ENCODE results near the gene GIGYF2.

DNA sequence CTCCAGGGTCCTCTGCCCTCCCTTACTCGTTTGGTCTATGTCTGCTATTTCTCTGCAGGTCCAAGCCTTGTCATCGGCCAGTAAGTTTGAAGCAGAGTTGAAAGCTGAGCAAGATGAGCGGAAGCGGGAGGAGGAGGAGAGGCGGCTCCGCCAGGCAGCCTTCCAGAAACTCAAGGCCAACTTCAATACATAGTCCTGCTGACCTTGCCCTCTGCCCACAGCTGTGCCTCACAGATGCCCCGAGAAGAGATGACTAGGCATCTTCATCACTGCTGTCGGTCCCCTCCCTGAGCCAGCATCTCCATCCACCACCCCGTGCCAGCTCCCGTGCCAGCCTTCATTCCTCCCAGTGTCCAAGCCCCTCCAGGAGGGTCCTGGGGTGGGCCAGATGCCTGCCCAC, 15.6 kb upstream of the GIGYF2 start:
- TF ChIP-seq, protein P1, sequence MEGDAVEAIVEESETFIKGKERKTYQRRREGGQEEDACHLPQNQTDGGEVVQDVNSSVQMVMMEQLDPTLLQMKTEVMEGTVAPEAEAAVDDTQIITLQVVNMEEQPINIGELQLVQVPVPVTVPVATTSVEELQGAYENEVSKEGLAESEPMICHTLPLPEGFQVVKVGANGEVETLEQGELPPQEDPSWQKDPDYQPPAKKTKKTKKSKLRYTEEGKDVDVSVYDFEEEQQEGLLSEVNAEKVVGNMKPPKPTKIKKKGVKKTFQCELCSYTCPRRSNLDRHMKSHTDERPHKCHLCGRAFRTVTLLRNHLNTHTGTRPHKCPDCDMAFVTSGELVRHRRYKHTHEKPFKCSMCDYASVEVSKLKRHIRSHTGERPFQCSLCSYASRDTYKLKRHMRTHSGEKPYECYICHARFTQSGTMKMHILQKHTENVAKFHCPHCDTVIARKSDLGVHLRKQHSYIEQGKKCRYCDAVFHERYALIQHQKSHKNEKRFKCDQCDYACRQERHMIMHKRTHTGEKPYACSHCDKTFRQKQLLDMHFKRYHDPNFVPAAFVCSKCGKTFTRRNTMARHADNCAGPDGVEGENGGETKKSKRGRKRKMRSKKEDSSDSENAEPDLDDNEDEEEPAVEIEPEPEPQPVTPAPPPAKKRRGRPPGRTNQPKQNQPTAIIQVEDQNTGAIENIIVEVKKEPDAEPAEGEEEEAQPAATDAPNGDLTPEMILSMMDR (IDR thresholded peaks at IDR 0.05), result no peak
- TF ChIP-seq EP300 (IDR thresholded peaks at IDR 0.05) (no peak), POLR2AphosphoS5 (IDR thresholded peaks at IDR 0.05) (no peak), POLR2A (IDR thresholded peaks at IDR 0.05; ENCODE audit: low read depth) (no peak)

Measured in esophagus muscularis mucosa (tissue), 4 donors.